Uterus (tissue), 4 donors: Measurements from ENCODE around the gene STPG4. TPM values are rescaled to one million over a fixed set of nuclear protein-coding genes. Genes with fewer than 3 reads are reported as not detected.

Source experiments
- DNase-seq, 2 donors: peaks; one replicate each; pipeline ENCODE4 v3.0.0-alpha.2; 2019 to 2020
- H3K27ac ChIP-seq, 2 donors: fragments of 200-600 bp; sonication (generic); 1 replicate in 1 of 2; 2 replicates in 1 of 2; pipeline ENCODE4 v1.5.1; 2016 to 2018
- H3K27me3 ChIP-seq, 2 donors: fragments of 200-600 bp; sonication (generic); one replicate each; pipeline ENCODE4 v1.5.1; 2018 to 2019; ENCODE audit warnings: control low read depth in 1 of 2
- H3K36me3 ChIP-seq, 2 donors: fragments of 200-600 bp; sonication (generic); one replicate each; pipeline ENCODE4 v1.5.1; 2019; ENCODE audit warnings: control low read depth in 1 of 2
- H3K4me1 ChIP-seq, 2 donors: fragments of 200-600 bp; sonication (generic); one replicate each; pipeline ENCODE4 v1.5.1; 2018 to 2019; ENCODE audit warnings: control low read depth in 1 of 2
- H3K4me3 ChIP-seq, 2 donors: fragments of 200-600 bp; sonication (generic); 1 replicate in 1 of 2; 2 replicates in 1 of 2; pipeline ENCODE4 v1.5.1; 2018 to 2019; ENCODE audit warnings: mild to moderate bottlenecking in 1 of 2
- H3K9me3 ChIP-seq, 2 donors: fragments of 200-600 bp; sonication (generic); one replicate each; pipeline ENCODE4 v1.5.1; 2019; ENCODE audit warnings: control low read depth in 1 of 2
- POLR2A ChIP-seq, 2 donors: fragments of 450-650 bp; IDR thresholded peaks; one replicate each; pipeline ENCODE4 v1.6.1; 2016; ENCODE audit warnings: antibody characterized with exemption in 2 of 2, mild to moderate bottlenecking in 1 of 2, moderate library complexity in 1 of 2
- intact Hi-C: fragments of 100-400 bp; cut with DNase I; formaldehyde crosslinking; loops from one replicate; pipeline ENCODE4 v1.15.1; 2023; ENCODE audit warnings: low total_unique reads
- total RNA-seq, 4 donors: library from RNA; depleted of rRNA in 3 of 4; stranded (reverse); fragments of >200 nt in 3 of 4; gene quantifications; one replicate each; pipeline versions ENCODE4 v1.1.0 to v1.2.4, GENCODE V29; 2014 to 2023
- TF ChIP-seq, protein P1 (sequence below), 4 experiments: fragments of 200-600 bp in 2 of 4; fragments of 450-650 bp in 2 of 4; sonication (generic) in 2 of 4; IDR thresholded peaks; one replicate each; pipeline ENCODE4 v1.5.1; 2016 to 2019; ENCODE audit warnings: antibody characterized with exemption in 4 of 4, mild to moderate bottlenecking in 2 of 4, moderate library complexity in 1 of 4
- donor health status: DM: yes; HTN: yes; CAD: no.

STPG4 gene
- total RNA-seq, 4 donors from 2014 or later = 1.0 TPM; not detected in 3

GRCh38 chr2:47041891-47042684, 113.0 kb downstream of the STPG4 start:
- no peak for TF ChIP-seq POLR2A (IDR thresholded peaks at IDR 0.05)
- TF ChIP-seq, protein P1, sequence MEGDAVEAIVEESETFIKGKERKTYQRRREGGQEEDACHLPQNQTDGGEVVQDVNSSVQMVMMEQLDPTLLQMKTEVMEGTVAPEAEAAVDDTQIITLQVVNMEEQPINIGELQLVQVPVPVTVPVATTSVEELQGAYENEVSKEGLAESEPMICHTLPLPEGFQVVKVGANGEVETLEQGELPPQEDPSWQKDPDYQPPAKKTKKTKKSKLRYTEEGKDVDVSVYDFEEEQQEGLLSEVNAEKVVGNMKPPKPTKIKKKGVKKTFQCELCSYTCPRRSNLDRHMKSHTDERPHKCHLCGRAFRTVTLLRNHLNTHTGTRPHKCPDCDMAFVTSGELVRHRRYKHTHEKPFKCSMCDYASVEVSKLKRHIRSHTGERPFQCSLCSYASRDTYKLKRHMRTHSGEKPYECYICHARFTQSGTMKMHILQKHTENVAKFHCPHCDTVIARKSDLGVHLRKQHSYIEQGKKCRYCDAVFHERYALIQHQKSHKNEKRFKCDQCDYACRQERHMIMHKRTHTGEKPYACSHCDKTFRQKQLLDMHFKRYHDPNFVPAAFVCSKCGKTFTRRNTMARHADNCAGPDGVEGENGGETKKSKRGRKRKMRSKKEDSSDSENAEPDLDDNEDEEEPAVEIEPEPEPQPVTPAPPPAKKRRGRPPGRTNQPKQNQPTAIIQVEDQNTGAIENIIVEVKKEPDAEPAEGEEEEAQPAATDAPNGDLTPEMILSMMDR (IDR thresholded peaks at IDR 0.05) = no peak
- no peak overlapping the region for H3K4me3 ChIP-seq
- peaks cover 6 to 16% of the 10 kb centered on the region in 2 donors for H3K4me1 ChIP-seq
- no peak for DNase-seq
- H3K27me3 ChIP-seq = no peaks in the 10 kb centered on the region
- H3K27ac ChIP-seq = peak overlapping the region; percentile 38 to 75
- no peaks in the 10 kb centered on the region for H3K36me3 ChIP-seq
- intact Hi-C loops = no loop called here
- H3K9me3 ChIP-seq = no peaks in the 10 kb centered on the region

DNA sequence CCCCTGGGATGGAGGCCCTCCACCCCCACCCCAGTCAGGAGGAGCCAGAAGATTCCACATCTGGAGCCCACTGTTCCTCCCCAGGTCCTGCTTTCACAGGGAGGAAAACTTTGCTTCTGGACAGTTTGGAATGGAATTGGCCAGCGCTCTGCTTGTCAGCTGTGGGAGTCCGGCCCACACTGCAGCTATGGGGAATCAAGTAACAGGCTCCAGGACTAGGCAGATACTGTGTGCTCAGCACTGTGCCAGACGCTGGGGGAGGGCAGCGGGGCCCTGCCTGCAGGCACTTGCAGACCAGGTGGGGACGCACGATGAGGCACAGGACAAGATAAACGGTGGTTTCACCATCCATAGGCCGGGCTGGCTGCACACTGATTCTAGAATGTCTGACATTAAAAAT, 114.0 kb downstream of the STPG4 start:
- Histone ChIP-seq H3K4me1 (peaks cover 6 to 16% of the 10 kb centered on the region in 2 donors), H3K4me3 (no peak overlapping the region), H3K9me3 (no peaks in the 10 kb centered on the region), H3K36me3 (no peaks in the 10 kb centered on the region), H3K27me3 (no peaks in the 10 kb centered on the region), H3K27ac (peak overlapping the region; percentile 38 to 42)
- TF ChIP-seq, protein P1 (IDR thresholded peaks at IDR 0.05) = no peak
- TF ChIP-seq POLR2A (IDR thresholded peaks at IDR 0.05) = no peak
- DNase-seq = peak in 1 of 2 donors; percentile 59
- intact Hi-C loops = no loop called here

- intact Hi-C loops = no loop called here
- H3K36me3 ChIP-seq = no peaks in the 10 kb centered on the region
- H3K4me3 ChIP-seq = no peak overlapping the region
- TF ChIP-seq POLR2A (IDR thresholded peaks at IDR 0.05) = no peak
- TF ChIP-seq, protein P1 (IDR thresholded peaks at IDR 0.05) = no peak
- peaks cover 6 to 16% of the 10 kb centered on the region in 2 donors for H3K4me1 ChIP-seq
- H3K27me3 ChIP-seq = no peaks in the 10 kb centered on the region
- H3K9me3 ChIP-seq = no peaks in the 10 kb centered on the region
- peak overlapping the region; percentile 38 to 42 for H3K27ac ChIP-seq
- no peak for DNase-seq
Measured at GRCh38 chr2:47040651-47041050, 114.5 kb downstream of the STPG4 start.

GRCh38 chr2:47039913-47040562, 115.1 kb downstream of the STPG4 start:
- H3K4me3 ChIP-seq = no peak overlapping the region
- H3K27me3 ChIP-seq = no peaks in the 10 kb centered on the region
- H3K4me1 ChIP-seq = peaks cover 9 to 16% of the 10 kb centered on the region in 2 donors
- H3K9me3 ChIP-seq = no peaks in the 10 kb centered on the region
- H3K36me3 ChIP-seq = no peaks in the 10 kb centered on the region
- H3K27ac ChIP-seq = peak overlapping the region in 1 of 2 donors; percentile 38
- intact Hi-C loops = no loop called here
- TF ChIP-seq POLR2A (IDR thresholded peaks at IDR 0.05) = no peak
- TF ChIP-seq, protein P1 (IDR thresholded peaks at IDR 0.05) = no peak
- no peak for DNase-seq

- intact Hi-C loops = no loop called here
- Histone ChIP-seq H3K27ac (peak overlapping the region; percentile 12 to 26), H3K27me3 (no peaks in the 10 kb centered on the region), H3K4me1 (peaks cover 14 to 20% of the 10 kb centered on the region in 2 donors), H3K9me3 (no peaks in the 10 kb centered on the region), H3K4me3 (no peak overlapping the region), H3K36me3 (no peaks in the 10 kb centered on the region)
- no peak for DNase-seq
- no peak for TF ChIP-seq POLR2A (IDR thresholded peaks at IDR 0.05)
- TF ChIP-seq, protein P1 (IDR thresholded peaks at IDR 0.05) = no peak
Measured at GRCh38 chr2:47039489-47039870, 115.6 kb downstream of the STPG4 start.
